Measurements from ENCODE around the gene GCNT2.

GRCh38 chr6:10529231-10529801, 8.2 kb downstream of the GCNT2 start:
- TF ChIP-seq EZH2 (IDR thresholded peaks at IDR 0.05) (no peak), POLR2AphosphoS5 (IDR thresholded peaks at IDR 0.05; ENCODE audit: borderline replicate concordance, low read depth, low read length) (no peak), FOXP2 (optimal IDR thresholded peaks at IDR 0.05; ENCODE audit: control extremely low read depth, extremely low read length, insufficient read depth) (no peak)
